Duodenal mucosa (tissue), 2 donors: ENCODE results near the gene APOBEC4.

Source experiments
- H3K27ac ChIP-seq: one replicate; pipeline ENCODE4 v1.7.0; 2013; ENCODE audit warnings: low read depth, low read length
- H3K27me3 ChIP-seq, 2 donors: one replicate each; pipeline ENCODE4 v1.7.0; 2013; ENCODE audit warnings: low read length in 2 of 2, control low read depth in 1 of 2; ENCODE audit not compliant: insufficient read depth in 2 of 2, control insufficient read depth in 1 of 2
- H3K36me3 ChIP-seq, 2 donors: one replicate each; pipeline ENCODE4 v1.7.0; 2013; ENCODE audit warnings: low read length in 2 of 2, control low read depth in 1 of 2; ENCODE audit not compliant: insufficient read depth in 2 of 2, control insufficient read depth in 1 of 2
- H3K4me1 ChIP-seq, 2 donors: one replicate each; pipeline ENCODE4 v1.7.0; 2013; ENCODE audit warnings: low read length in 2 of 2, control low read depth in 1 of 2; ENCODE audit not compliant: insufficient read depth in 2 of 2, control insufficient read depth in 1 of 2
- H3K4me3 ChIP-seq, 2 donors: one replicate each; pipeline ENCODE4 v1.7.0; 2013; ENCODE audit warnings: low read length in 2 of 2, low read depth in 1 of 2
- H3K9ac ChIP-seq, 2 donors: one replicate each; pipeline ENCODE4 v1.7.0; 2013; ENCODE audit warnings: low read length in 2 of 2, low read depth in 1 of 2
- H3K9me3 ChIP-seq, 2 donors: one replicate each; pipeline ENCODE4 v1.7.0; 2013; ENCODE audit warnings: low read length in 2 of 2, control low read depth in 1 of 2; ENCODE audit not compliant: control insufficient read depth in 1 of 2

The APOBEC4 gene, protein sequence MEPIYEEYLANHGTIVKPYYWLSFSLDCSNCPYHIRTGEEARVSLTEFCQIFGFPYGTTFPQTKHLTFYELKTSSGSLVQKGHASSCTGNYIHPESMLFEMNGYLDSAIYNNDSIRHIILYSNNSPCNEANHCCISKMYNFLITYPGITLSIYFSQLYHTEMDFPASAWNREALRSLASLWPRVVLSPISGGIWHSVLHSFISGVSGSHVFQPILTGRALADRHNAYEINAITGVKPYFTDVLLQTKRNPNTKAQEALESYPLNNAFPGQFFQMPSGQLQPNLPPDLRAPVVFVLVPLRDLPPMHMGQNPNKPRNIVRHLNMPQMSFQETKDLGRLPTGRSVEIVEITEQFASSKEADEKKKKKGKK

DNA sequence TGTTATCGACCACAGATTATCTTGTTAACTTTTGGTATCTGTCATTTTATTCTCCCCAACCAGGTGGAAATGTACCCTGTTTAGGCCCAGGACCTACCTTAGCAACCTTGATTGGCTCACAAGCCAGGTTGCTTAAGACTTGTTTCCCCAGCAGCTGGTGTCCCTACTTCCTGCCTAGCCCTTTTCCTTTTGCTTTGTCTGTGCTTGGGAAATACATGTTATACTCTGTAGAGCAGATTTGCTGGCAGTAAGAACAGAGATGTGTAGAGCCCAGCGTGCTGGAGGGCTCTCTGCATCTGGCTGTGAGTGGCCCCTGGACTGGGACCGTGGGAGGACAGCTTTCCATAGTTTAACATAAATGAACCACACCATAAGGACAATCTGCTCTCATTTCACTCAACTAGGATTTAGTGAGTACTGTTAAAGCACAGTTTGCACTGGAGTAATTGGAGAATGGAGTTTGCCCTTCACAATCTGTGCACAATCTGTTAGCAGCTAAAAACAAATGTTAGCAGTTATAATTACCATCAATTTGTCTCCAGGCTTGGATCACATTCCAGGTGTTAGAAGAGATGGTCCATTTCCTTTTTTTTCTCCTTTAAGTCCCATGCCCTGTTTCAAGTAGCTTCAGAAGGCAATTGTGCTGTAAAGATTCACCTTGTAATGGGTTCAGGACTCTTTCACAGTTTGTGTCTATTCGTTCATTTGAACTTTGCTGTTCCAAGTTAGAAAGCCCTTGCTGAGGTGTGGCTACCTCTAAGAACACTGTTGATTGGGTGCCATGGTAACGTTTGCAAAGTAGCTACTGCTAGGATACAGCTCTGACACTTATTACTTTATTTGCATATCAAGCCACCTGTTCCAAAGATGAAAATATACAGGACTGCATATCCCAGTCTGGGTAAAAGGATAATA lies at the start of gene APOBEC4:
Gene APOBEC4 (minus strand): TSS at position 770 of the 915 bp plus-strand sequence. CDS start 4,535 bp downstream, outside the sequence.
- Histone ChIP-seq H3K27me3 (no peaks in the 10 kb centered on the region), H3K27ac (peak within 1 kb of the TSS; percentile 37), H3K4me1 (peaks cover 31% of the 10 kb centered on the region in 2 donors), H3K9ac (peak within 1 kb of the TSS in 1 of 2 donors; percentile 28), H3K36me3 (no peaks in the 10 kb centered on the region), H3K4me3 (peak within 1 kb of the TSS; percentile 24 to 38), H3K9me3 (no peaks in the 10 kb centered on the region)

DNA sequence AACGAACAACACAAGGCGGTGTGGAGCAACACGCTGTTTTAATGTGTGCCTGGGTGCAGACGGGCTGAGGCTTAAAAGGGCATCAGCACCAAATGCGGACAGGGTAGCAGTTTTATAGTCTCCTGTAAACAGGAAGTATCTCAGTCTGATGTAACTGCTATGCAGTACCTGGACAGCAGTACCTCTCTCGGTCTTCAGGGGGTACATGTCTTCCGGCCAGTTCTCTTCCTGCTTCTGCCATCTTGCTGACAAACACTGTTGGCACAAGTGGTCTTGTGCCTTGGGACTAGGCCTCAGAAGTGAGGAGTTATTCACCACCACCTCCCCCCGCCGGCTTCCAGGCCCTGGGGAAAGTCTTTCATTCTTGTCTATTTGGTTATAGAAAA lies 49.7 kb upstream of the APOBEC4 start:
- no peaks in the 10 kb centered on the region for H3K9me3 ChIP-seq
- no peak overlapping the region for H3K4me3 ChIP-seq
- peaks cover 0 to 2% of the 10 kb centered on the region in 2 donors for H3K36me3 ChIP-seq

GRCh38 chr1:183702087-183702812 lies 49.1 kb upstream of the APOBEC4 start:
- H3K27me3 ChIP-seq: no peaks in the 10 kb centered on the region
- no peaks in the 10 kb centered on the region for H3K9me3 ChIP-seq
- H3K27ac ChIP-seq: no peak overlapping the region
- H3K4me1 ChIP-seq: no peaks in the 10 kb centered on the region
- H3K4me3 ChIP-seq: no peak overlapping the region
- H3K9ac ChIP-seq: no peak overlapping the region
- H3K36me3 ChIP-seq: peaks cover 0 to 2% of the 10 kb centered on the region in 2 donors

More for the DNA sequence above, 49.7 kb upstream of the APOBEC4 start:
- Histone ChIP-seq H3K27ac (no peak overlapping the region), H3K27me3 (no peaks in the 10 kb centered on the region), H3K9ac (no peak overlapping the region), H3K4me1 (no peaks in the 10 kb centered on the region)

GRCh38 chr1:183699616-183700160 lies 46.6 kb upstream of the APOBEC4 start:
- no peak overlapping the region for H3K27ac ChIP-seq
- H3K27me3 ChIP-seq: no peaks in the 10 kb centered on the region
- no peaks in the 10 kb centered on the region for H3K4me1 ChIP-seq
- H3K36me3 ChIP-seq: peaks cover 0 to 2% of the 10 kb centered on the region in 2 donors
- no peak overlapping the region for H3K9ac ChIP-seq
- H3K4me3 ChIP-seq: no peak overlapping the region
- H3K9me3 ChIP-seq: no peaks in the 10 kb centered on the region

GRCh38 chr1:183697814-183698590 lies 44.9 kb upstream of the APOBEC4 start:
- peaks cover 0 to 2% of the 10 kb centered on the region in 2 donors for H3K36me3 ChIP-seq
- no peaks in the 10 kb centered on the region for H3K9me3 ChIP-seq
- H3K4me3 ChIP-seq: no peak overlapping the region
- no peaks in the 10 kb centered on the region for H3K27me3 ChIP-seq
- no peak overlapping the region for H3K27ac ChIP-seq
- no peak overlapping the region for H3K9ac ChIP-seq
- H3K4me1 ChIP-seq: no peaks in the 10 kb centered on the region

- Histone ChIP-seq H3K4me3 (no peak overlapping the region), H3K9me3 (no peaks in the 10 kb centered on the region), H3K27me3 (no peaks in the 10 kb centered on the region), H3K9ac (no peak overlapping the region), H3K36me3 (no peaks in the 10 kb centered on the region), H3K27ac (no peak overlapping the region), H3K4me1 (no peaks in the 10 kb centered on the region)
These were observed 43.9 kb upstream of the APOBEC4 start for GRCh38 chr1:183696981-183697380.

- Histone ChIP-seq H3K36me3 (no peaks in the 10 kb centered on the region), H3K9ac (no peak overlapping the region), H3K4me1 (no peaks in the 10 kb centered on the region), H3K9me3 (no peaks in the 10 kb centered on the region), H3K27ac (no peak overlapping the region), H3K4me3 (no peak overlapping the region), H3K27me3 (no peaks in the 10 kb centered on the region)
These were observed 41.6 kb upstream of the APOBEC4 start for GRCh38 chr1:183694755-183695154.

DNA sequence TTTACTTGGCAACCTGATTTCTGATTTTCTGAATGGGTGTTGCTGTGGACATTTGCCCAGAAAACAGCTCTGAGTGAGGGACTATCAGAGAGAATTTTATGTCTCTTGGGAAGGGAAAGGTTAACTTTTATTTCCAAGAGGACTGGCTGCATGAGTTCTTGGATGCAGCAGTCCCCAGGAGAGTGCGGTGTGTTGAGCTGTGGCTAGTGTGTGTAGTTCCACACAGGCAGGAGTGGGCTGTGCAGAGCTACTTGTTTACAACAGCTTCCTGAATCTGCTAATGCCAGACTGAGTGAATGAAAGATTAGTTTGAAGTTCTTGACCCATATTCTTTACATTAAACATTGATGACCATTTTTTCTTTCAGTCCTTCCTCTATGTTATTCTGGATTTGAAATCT lies 41.0 kb upstream of the APOBEC4 start:
- H3K9me3 ChIP-seq: no peaks in the 10 kb centered on the region
- no peaks in the 10 kb centered on the region for H3K4me1 ChIP-seq
- no peaks in the 10 kb centered on the region for H3K27me3 ChIP-seq
- H3K4me3 ChIP-seq: no peak overlapping the region
- H3K27ac ChIP-seq: no peak overlapping the region
- H3K9ac ChIP-seq: no peak overlapping the region
- no peaks in the 10 kb centered on the region for H3K36me3 ChIP-seq

GRCh38 chr1:183693521-183693920 lies 40.4 kb upstream of the APOBEC4 start:
- Histone ChIP-seq H3K9ac (no peak overlapping the region), H3K9me3 (no peaks in the 10 kb centered on the region), H3K4me3 (no peak overlapping the region), H3K27me3 (no peaks in the 10 kb centered on the region), H3K4me1 (no peaks in the 10 kb centered on the region), H3K36me3 (no peaks in the 10 kb centered on the region), H3K27ac (no peak overlapping the region)
